Measurements from ENCODE around the gene GSTM4. TPM values are rescaled to one million over a fixed set of nuclear protein-coding genes. Genes with fewer than 3 reads are reported as not detected.
A peak's percentile ranks its signal among the peaks of the same experiment; 100 is the strongest.

The GSTM4 gene
- total RNA-seq, 2 experiments from 2014 or later = 6.0 to 8.0 TPM

DNA sequence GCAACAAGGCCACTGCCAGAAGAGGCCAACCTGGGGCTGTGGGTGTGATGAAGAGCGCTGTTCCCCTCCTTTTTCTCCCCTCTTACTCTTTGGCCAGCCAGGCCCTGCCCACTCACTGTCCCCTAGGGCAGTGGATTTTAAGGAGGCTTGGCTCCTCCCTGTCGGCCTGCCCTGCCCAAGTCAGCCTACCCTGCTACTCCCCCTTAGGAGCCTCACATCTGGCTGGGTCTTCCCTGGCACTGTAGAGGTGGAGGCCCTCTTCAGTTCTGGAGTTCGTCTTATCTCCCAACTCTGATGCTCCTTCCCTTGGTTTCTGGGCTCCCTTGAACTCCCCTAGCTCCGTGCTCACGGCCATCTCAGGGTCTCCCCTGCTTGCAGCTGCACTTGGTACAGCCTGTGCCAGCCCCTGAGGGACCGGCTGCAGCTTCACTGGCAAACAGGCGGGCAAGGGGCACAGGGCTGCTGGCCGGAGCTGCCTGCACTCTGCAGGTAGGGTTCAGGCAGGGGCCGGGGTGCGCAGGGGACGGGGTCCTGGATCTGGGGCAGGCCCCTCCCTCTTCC, 32.2 kb upstream of the GSTM4 start:
- Histone ChIP-seq H3K36me3 (ENCODE audit: insufficient read depth, low read length) (peaks cover 17% of the 10 kb centered on the region; the same call in 1 of the 2 replicates), H3K9me3 (ENCODE audit: low read length) (no peaks in the 10 kb centered on the region), H3K4me1 (ENCODE audit: insufficient read depth, low read length, poor library complexity, severe bottlenecking) (peaks cover 48% of the 10 kb centered on the region), H3K9me2 (ENCODE audit: insufficient read depth, low read length) (no peaks in the 10 kb centered on the region), H3K79me2 (ENCODE audit: insufficient read depth, low read depth, low read length) (peaks cover 35% of the 10 kb centered on the region), H4K20me1 (ENCODE audit: insufficient read depth, low read length) (0 out of 2 replicates have a peak, but pooled peaks cover 5% of the 10 kb centered on the region), H3K4me3 (ENCODE audit: low read depth, low read length, poor library complexity, severe bottlenecking) (peak overlapping the region; percentile 44), H3K4me2 (ENCODE audit: low read length) (peak overlapping the region; percentile 97), H2AFZ (ENCODE audit: low read length) (no peak overlapping the region), H3K27ac (ENCODE audit: low read depth, low read length, poor library complexity, severe bottlenecking) (peak overlapping the region; percentile 49)
- no TSS peak for BruUV-seq (replicated peaks)
- ChIA-PET CTCF (ENCODE audit: unreplicated experiment) (interaction anchor here (2.2 kb wide), 1 partner anchor 16 kb away, joined by 7 read pairs; no protein-coding TSS in a partner anchor), POLR2A (interaction anchor here (0.6 to 1.0 kb wide), 4 partner anchors 75 to 786 kb away, joined by 3 to 5 read pairs (median 4); partner anchors contain the start of gene GNAI3)
- no peak for DNase-seq (ENCODE audit: low spot score)
- TF ChIP-seq, protein P1, sequence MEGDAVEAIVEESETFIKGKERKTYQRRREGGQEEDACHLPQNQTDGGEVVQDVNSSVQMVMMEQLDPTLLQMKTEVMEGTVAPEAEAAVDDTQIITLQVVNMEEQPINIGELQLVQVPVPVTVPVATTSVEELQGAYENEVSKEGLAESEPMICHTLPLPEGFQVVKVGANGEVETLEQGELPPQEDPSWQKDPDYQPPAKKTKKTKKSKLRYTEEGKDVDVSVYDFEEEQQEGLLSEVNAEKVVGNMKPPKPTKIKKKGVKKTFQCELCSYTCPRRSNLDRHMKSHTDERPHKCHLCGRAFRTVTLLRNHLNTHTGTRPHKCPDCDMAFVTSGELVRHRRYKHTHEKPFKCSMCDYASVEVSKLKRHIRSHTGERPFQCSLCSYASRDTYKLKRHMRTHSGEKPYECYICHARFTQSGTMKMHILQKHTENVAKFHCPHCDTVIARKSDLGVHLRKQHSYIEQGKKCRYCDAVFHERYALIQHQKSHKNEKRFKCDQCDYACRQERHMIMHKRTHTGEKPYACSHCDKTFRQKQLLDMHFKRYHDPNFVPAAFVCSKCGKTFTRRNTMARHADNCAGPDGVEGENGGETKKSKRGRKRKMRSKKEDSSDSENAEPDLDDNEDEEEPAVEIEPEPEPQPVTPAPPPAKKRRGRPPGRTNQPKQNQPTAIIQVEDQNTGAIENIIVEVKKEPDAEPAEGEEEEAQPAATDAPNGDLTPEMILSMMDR (conservative IDR thresholded peaks at IDR 0.05; ENCODE audit: low read length) = no peak
- no peak for TF ChIP-seq EZH2phosphoT487 (IDR thresholded peaks at IDR 0.05; ENCODE audit: borderline replicate concordance, low read depth, low read length)
- intact Hi-C loops (cut with micrococcal nuclease; ENCODE audit: unreplicated experiment) = loop anchor here (5.0 kb wide), 1 partner anchor 131 kb away; the partner anchor contains the start of gene CYB561D1

DNA sequence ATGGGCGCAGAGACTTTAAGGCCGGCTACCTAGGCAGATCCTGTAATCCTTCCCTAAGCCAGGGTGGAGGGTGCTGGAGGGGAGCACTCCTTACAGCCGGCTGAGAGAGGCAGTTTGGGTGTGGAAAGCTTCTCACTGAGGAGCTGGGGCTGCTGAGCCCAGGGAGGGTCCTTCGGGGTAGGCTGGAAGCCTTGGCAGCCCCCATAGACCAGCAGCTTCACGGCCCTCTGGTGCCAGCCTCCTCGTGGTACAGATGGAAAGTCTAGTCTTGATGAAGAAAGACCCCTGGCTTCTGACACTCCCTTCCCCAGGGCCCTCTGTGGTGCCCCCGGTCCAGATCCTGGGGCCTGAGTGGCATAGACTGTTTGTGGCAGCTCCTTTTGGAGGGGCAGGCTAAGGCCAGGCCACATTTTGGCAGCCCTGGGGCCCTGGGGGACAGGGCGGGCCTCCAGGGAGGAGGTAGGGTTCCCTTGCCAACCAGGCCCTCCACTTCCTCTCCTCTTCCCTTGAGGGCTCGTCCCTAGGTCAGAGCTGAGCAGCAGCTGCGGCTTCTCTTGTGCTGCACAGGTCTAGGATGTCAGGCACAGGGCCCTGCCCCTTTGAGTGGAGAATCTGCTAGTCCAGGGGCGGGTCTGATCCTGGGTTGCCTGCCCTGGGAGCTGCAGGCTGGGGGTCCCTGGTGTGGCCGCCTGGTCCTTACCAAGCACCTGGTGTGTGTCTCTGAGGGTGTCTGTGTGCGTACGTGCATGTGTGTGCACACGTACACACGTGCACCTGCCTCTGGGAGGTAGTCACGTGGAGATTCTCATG, 31.5 kb upstream of the GSTM4 start:
- DNase-seq (ENCODE audit: low spot score) = peak; percentile 72
- peak overlapping the region; percentile 49 for H3K27ac ChIP-seq (ENCODE audit: low read depth, low read length, poor library complexity, severe bottlenecking)
- no peaks in the 10 kb centered on the region for H3K9me3 ChIP-seq (ENCODE audit: low read length)
- no peak overlapping the region for H2AFZ ChIP-seq (ENCODE audit: low read length)
- peak overlapping the region; percentile 44 for H3K4me3 ChIP-seq (ENCODE audit: low read depth, low read length, poor library complexity, severe bottlenecking)
- H4K20me1 ChIP-seq (ENCODE audit: insufficient read depth, low read length) = 0 out of 2 replicates have a peak, but pooled peaks cover 5% of the 10 kb centered on the region
- peak overlapping the region; percentile 97 for H3K4me2 ChIP-seq (ENCODE audit: low read length)
- POLR2A ChIA-PET = interaction anchor here (0.6 to 1.0 kb wide), 3 partner anchors 76 to 786 kb away, joined by 3 to 5 read pairs (median 5); partner anchors contain the start of gene GNAI3
- H3K4me1 ChIP-seq (ENCODE audit: insufficient read depth, low read length, poor library complexity, severe bottlenecking) = peaks cover 41% of the 10 kb centered on the region
- no peak for TF ChIP-seq EZH2phosphoT487 (IDR thresholded peaks at IDR 0.05; ENCODE audit: borderline replicate concordance, low read depth, low read length)
- TF ChIP-seq, protein P1 (conservative IDR thresholded peaks at IDR 0.05; ENCODE audit: low read length) = no peak
- CTCF ChIA-PET (ENCODE audit: unreplicated experiment) = interaction anchor here (1.0 to 2.2 kb wide), 2 partner anchors 13 to 15 kb away, joined by 4 to 7 read pairs; no protein-coding TSS in a partner anchor
- intact Hi-C loops (cut with micrococcal nuclease; ENCODE audit: unreplicated experiment) = loop anchor here (5.0 kb wide), 1 partner anchor 132 kb away; the partner anchor contains the start of gene CYB561D1
- peaks cover 24% of the 10 kb centered on the region; the same call in 1 of the 2 replicates for H3K36me3 ChIP-seq (ENCODE audit: insufficient read depth, low read length)
- BruUV-seq (replicated peaks) = no TSS peak
- no peaks in the 10 kb centered on the region for H3K9me2 ChIP-seq (ENCODE audit: insufficient read depth, low read length)
- H3K79me2 ChIP-seq (ENCODE audit: insufficient read depth, low read depth, low read length) = peaks cover 35% of the 10 kb centered on the region
